NCI-H2107 treated with DMSO at 0.1 percent for 48 hours (cell line): ENCODE results near the gene SPINT1.
"Not testable (repeated sequence)": the region's sequence is repeated elsewhere in the genome, so short reads cannot be mapped to it uniquely, and the experiment has no call there.

ENCODE experiments used
- DNase-seq: peaks from one replicate; lab custom pipeline; 2025; ENCODE audit not compliant: unreplicated experiment; lab: John Stamatoyannopoulos, UW

SPINT1 gene

GRCh38 chr15:40857601-40858341 is 13.9 kb downstream of the SPINT1 start:
- peak; percentile 46 for DNase-seq

- no peak for DNase-seq
Measured at GRCh38 chr15:40858706-40859105, 14.9 kb downstream of the SPINT1 start.

DNA sequence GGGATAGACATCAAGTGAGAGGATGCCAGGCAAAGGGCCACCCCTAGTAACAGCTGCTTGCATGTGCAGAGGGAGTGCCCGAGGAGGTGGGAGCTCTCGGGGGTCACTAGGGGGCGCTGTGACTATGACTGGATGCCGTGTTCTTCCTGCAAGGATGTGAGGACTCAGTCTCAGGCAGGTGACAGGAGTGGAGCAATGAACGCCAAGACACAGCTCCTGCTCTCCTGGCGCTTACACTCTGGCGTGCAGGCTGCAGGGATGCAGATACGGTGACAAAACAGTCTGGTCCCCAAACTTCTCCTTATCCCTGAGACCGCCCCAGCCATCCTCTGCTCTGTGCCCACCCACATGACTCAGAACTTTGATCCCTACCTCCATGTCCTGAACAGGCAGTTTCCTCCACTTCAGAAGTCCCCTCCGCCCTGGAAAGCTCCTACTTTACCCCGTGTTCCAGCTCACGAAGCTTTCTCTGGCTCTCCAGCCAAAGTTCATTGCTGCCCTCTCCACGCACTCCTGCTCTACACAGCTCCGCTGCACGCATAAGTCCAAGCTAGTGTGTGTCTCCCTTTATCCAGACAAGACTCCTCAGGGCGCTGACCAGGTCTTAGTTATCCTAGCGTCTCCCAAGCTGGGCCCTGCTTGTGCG is 15.5 kb downstream of the SPINT1 start:
- DNase-seq, result no peak

DNA sequence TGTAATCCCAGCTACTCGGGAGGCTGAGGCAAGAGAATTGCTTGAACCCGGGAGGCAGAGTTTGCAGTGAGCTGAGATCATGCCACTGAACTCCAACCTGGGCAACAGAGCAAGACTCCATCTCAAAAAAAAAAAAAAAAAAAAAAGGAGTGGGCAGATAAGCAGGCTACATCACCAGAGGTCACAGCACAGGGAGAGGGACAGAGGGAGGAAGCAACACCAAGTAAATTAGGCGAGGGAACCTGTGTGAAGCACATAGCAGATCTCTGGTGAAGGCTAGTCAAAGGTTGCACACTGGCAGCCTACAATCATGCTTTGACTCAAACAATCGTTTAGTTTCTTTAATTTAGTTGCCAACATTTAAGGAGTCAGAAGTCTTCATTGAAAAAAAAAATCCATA is 17.3 kb downstream of the SPINT1 start:
- not testable (repeated sequence) for DNase-seq

DNA sequence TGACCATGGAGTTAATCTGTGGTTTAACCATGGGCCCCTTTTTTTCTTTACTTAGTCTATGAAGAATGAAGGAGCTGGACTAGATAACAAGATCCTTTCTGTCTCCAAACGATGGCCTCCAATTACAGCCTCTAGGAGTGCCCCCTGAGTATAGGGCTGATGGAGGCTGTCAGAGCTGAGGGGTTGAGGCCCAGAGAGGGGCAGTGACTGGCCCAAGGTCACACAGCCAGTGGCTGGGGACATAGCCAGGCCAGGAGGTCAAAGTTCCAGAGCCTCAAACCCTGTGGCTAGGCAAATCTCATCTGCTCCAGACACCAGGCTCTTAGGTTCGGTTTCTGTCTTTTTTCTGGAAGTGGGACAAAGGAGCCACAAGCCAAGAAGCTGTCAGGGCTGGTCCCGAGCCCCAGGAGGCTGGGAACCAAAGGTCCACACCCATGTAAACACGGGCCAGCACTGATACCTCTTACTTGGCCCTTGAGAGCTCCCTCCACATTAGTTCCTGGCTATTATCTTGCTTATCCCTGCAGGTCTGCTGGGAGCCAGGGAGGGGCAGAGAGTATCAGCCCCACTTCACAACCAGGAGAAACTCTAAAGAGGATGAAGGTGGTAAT is 19.9 kb downstream of the SPINT1 start:
- DNase-seq, result no peak

- no peak for DNase-seq
Measured at GRCh38 chr15:40867199-40867598, 23.4 kb downstream of the SPINT1 start.

DNA sequence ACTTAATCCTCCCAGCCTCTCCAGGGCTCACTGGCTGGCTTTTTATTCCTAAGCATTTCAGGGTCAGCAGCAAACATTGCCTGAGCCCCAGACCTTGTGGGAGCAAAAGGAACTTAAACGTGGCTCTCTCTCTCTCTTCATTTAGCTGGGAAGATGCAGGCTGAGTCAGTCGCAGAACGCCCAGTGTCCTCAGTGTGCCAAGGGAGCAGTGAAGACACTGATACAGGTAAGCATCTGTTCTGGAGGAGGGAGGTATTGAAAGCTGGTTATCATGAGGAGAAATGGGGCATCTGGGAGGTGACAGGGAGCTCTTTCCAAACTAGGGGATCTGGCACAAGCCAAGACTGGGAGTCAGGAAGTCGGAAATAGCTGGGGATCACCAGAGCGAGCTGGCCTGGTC is 25.8 kb downstream of the SPINT1 start:
- no peak for DNase-seq

DNA sequence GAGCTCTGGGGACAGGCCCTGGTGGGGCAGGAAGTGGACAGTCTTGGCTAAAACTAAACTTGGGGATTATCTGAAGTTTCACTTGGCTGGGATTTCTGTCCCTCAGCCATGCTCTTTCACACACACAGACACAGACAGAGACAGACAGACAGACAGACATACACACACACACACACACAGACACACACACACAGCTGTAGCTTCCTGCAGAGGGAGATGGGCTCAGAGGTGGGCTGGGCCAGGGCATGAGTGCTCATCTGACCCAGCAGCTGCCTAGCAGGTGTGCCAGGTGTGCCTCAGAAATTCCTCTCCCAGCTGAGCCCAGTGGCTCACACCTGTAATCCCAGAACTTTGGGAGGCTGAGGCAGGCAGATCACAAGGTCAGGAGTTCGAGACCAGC is 26.9 kb downstream of the SPINT1 start:
- DNase-seq, result no peak

DNA sequence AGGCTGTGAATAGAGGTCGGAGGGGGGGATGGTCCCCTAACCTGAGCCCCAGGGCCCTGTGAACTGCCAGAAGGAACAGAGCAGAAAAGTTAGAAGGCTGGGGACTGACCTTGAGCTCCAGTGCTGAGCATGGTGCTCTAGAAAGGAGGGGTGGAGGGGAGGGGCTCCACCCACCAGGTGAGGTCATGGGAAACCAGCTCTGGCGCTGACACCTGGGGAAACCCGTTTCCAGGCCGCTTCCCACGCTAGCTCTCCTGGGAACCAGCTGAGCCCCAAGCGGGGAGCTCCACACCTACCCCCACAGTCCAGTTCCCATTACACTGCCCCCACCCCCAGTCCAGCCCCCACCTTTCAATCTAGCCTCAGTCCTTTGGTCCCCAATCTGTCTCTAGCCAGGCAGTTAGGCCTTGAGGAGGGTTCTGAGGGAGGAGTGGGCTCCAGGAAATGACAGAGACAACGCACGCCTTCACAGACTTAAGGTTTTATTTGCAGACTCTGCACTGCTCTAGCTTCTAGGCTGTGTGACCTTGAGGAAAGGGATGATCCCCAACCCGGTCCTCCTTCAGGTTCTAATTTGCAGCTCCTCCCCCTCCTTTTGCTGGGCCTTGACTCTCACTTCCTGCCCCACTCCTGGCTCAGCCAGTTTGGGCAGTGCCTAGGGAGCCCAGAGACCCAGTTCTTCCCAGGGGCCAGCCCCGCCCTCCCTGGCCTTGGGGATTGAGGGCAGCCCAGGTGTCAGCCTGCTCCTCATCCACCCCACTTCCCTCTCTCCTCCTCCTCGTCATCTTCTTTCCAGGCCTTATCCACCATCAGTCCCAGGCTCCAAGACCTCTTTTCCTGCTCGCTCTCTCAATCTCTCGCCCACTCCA is 28.1 kb downstream of the SPINT1 start:
- no peak for DNase-seq

DNA sequence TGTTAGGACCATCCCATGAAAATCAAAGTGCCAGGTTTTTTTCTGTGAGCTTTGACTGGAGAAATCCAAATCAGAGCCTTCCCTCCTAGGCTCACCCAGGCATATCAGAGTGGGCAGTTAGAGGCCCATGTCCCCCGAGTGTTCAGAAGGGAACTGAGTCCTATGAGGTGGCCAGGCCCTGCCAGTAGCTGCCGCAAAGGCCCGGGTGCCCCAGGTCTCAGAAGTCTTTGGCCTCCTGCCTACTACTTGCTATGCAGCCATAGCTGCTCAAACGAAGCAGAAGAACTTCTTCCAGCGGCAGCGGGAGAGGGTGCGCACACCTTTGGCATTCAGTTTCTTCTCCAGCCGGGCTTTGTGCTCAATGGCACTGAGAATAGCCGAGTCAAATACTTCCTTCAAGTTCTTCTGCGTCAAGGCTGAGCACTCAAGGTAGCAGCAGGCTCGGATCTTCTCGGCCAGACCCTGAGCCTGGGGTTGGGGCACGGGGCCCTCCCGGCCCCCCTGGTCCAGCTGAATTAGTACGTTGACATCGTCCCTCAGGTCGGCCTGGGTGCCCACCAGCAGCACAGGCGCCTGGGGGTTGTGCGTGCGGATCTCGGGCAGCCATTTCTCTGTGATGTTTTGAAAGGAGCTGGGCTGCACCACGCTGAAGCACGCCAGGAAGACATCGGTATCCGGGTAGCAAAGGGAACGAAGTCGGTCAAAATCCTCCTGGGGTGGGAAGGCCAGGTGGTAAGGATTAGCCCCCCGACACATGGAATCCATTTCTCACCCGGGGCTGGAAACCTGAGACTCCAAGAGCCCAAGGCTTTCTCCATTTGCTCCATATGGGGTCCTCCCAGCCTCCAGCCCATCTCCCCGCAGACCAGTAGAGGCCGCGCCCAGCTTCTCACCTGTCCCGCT is 29.2 kb downstream of the SPINT1 start:
- no peak for DNase-seq

DNA sequence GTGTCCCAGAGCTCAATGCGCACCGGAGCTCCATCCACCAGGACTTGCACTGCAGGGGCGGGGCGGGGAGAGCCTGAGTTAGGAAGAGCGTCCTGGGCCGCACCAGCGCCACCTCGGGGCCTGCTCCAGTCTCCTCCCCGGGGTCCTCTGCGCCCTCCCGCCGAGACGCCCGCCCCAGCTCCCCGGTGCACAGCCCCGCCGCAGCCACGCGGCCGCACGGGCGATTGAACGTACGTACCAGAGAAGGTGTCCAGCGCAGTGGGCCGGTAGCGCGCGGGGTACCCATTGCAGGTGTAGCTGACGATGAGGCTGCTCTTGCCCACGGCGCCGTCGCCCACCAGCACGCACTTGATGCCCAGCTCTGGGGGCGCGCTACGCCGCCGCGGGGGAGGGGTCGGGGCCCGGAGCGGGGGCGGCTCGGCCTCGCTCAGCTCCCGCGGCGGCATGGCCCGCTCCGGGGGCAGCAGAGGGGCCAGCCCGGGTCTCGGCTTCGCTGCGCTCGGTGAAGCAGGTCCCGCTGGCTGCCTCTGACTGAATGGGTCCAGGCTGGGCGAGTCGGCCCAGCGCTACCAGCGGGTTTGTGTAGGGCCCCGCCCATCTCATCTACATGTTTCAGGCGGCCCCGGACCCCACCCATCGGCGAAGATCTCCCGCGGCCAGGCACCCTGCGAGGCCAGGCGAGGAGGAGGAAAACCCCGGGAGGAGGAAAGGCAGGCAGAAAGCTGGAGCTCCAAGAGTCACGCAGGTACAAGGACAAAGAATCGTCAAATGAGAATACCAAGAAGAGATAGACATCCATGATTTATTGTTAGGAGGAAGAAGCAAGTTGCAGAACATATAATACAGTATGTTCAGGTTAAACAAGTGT is 30.1 kb downstream of the SPINT1 start, which contains the start of gene RHOV:
TSS of gene RHOV (minus strand) at position 541 of the 868 bp plus-strand sequence. CDS start at position 446, 95 bp downstream.
- DNase-seq, result peak; percentile 23

DNA sequence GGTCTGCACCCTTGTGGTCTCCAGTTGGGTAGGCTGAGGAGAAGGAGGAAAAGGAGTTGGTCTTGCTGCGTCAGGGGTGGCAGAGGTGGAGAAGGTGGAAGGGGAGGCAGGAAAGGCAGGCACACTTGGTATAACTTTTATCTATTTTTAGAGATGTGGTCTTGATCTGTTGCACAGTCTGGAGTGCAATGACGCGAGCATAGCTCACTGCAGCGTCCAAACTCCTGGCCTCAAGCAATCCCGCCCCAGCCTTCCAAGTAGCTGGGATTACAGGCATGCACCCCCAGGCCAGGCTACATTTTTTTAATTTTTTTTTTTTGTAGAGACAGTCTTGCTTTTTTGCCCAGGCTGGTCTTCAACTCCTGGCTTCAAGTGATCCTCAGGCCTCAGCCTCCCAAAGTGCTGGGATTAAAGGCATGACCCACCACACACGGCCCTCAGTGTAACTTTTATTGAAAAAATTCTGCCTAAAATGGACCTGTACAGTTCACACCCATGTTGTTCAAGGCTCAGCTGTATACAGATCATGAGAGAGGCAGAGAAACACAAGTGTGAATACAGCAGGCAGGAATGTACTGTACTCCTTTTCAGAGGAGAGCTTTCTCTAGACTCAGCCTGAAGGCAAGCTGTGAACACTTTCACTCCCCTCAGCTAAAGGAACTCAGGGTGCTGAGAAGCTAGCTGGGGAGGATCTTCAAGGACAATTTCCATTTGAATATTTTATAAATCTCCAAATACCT is 32.3 kb downstream of the SPINT1 start:
- DNase-seq, result no peak

DNA sequence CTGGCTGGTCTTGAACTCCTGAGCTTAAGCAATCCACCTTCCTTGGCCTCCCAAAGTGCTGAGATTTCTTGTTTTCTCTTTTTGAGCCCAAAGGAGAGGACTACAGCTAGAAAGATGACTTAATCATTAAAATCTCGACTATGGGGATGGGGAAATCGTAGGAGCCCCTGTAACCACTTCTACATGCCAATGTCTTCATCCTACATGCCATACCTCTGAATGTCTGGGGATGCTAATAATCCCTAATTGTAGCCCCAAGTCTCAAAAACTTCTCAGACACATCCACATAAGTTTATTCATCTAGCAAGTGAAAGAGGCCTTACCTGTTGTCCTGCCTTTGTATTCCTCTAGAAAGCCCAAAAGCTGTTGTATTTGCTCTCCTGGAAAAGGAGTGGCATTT is 33.8 kb downstream of the SPINT1 start:
- DNase-seq, result no peak

DNA sequence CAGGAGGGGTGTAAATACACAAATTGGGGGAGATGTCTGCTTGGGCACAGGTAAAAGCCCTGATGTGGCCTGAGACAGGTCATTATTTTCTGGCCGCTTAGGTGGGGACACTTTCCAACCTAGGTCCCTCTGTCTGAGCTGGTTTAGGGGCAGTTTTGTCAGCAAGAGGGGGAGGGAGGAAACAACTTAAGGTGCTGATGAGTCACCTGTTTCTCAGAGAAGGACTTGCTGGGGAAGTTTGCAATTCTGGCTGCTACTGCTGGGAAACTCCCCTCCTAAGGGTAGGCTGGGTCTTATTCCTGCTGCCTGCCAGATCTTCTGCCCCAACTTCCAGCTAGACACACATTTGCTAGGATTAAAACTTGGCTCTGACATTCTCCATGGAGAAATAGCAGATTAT is 34.9 kb downstream of the SPINT1 start:
- DNase-seq, result no peak

DNA sequence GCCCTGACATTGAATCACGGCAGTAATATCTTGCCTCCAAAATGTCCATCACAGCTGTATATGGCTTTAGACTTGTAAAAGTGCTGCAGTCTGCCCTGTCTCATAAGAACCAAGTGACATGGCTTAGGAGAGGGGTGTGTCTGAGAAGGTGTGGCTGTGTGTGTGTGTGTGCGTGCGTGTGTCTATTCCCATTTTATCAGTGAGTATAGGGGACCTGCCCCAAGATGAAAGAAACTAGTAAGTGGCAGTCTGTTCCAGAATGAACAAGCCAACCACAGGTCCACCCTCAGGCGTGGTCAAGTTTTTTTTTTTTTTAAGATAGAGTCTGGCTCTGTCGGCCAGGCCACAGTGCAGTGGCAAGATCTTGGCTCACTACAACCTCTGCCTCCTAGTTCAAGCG is 35.8 kb downstream of the SPINT1 start:
- no peak for DNase-seq

DNA sequence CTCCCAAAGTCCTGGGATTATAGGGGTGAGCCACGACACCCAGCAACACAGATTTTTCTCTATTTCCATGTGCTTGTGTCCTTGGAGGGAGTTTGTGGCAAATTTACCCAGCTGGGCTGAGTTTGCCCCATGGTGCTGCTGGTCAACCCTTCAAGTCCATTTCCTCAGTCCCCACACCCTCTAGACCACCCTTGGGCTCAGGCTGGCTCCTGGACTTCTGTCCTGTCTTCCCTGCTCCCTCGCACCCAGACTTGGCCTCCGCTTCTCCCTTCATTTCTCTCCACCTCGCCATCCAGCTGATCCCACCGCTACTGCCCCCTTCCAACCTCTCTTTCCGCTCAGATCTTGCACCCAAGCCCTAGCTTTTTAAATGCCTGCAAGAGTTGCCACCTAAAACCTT is 37.5 kb downstream of the SPINT1 start:
- DNase-seq, result no peak

DNA sequence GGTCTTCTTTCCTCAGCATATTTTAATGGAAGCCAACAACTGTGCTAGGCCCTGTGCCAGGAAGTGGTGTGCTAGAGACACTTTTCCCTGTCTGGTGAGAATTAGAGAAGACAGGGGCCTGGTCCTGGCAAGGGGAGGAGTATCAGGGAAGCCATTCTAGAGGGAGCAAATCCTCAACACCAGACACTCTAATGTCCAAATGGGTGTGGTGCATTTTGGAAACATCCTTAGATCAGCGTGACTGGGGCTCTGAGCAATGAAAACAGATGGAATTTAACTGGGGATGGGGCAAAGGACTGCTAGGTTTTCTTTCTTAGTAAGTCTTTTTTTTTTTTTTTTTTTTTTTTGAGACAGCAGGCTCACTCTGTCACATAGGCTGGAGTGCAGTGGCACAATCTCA is 42.7 kb downstream of the SPINT1 start:
- DNase-seq, result no peak

DNA sequence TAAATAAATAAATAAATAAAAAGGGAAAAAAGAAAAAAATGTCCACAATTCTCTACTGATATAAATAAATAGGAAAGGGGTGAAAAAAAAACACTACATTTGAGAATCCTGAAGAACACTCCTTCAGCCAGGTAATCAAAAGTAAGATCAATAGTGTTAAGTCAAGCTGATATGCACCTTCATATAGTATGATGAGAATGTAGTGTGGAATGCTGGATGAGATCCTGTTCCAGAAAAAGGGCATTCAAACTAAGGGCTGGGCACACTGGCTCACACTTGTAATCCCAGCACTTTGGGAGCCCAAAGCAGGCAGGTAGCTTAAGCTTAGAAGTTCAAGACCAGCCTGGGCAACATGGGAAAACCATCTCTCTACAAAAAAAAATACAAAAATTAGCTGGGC is 45.3 kb downstream of the SPINT1 start:
- no peak for DNase-seq

DNA sequence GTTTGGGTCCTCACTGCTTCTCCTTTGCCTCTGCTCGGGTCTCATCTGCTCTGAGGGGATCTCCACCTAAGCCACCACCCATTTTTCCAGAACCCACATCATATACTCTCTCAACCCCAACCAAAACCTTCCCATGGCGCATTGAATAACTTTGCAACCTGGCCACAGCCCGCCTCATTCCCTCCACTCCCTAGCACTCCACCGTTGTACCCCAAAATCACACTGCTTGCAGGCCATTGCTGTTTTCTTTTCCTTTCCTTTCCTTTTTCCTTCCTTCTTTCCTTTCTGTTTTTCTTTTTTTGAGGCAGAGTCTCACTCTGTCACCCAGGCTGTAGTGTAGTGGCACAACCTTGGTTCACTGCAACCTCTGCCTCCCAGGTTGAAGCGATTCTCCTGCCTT is 47.3 kb downstream of the SPINT1 start:
- DNase-seq, result no peak
